ENCODE results near the gene CCDC141.

Gene CCDC141

GRCh38 chr2:179037807-179038206, 12.1 kb downstream of the CCDC141 start:
- in situ Hi-C loops (cut with HindIII; ENCODE audit: low sequenced_read_pairs) = no loop called here
- TF ChIP-seq CTCF (IDR thresholded peaks at IDR 0.05; ENCODE audit: low read depth, low read length, missing control alignments) = no peak
- no peak overlapping the region for H3K4me3 ChIP-seq (ENCODE audit: low read depth, low read length)
- DNase-seq (ENCODE audit: low read depth) = no peak

- in situ Hi-C loops (cut with HindIII; ENCODE audit: low sequenced_read_pairs) = no loop called here
- TF ChIP-seq CTCF (IDR thresholded peaks at IDR 0.05; ENCODE audit: low read depth, low read length, missing control alignments) = no peak
- no peak overlapping the region for H3K4me3 ChIP-seq (ENCODE audit: low read depth, low read length)
- no peak for DNase-seq (ENCODE audit: low read depth)
These were observed 13.5 kb downstream of the CCDC141 start for GRCh38 chr2:179036353-179036905.

- H3K4me3 ChIP-seq (ENCODE audit: low read depth, low read length) = no peak overlapping the region
- TF ChIP-seq CTCF (IDR thresholded peaks at IDR 0.05; ENCODE audit: low read depth, low read length, missing control alignments) = no peak
- in situ Hi-C loops (cut with HindIII; ENCODE audit: low sequenced_read_pairs) = no loop called here
- DNase-seq (ENCODE audit: low read depth) = no peak
These were observed 18.1 kb downstream of the CCDC141 start for GRCh38 chr2:179031731-179032408.

- in situ Hi-C loops (cut with HindIII; ENCODE audit: low sequenced_read_pairs) = no loop called here
- DNase-seq (ENCODE audit: low read depth) = no peak
- H3K4me3 ChIP-seq (ENCODE audit: low read depth, low read length) = no peak overlapping the region
- TF ChIP-seq CTCF (IDR thresholded peaks at IDR 0.05; ENCODE audit: low read depth, low read length, missing control alignments) = no peak
These were observed 25.5 kb downstream of the CCDC141 start for GRCh38 chr2:179024445-179024844.

- H3K4me3 ChIP-seq (ENCODE audit: low read depth, low read length) = no peak overlapping the region
- in situ Hi-C loops (cut with HindIII; ENCODE audit: low sequenced_read_pairs) = no loop called here
- DNase-seq (ENCODE audit: low read depth) = no peak
- TF ChIP-seq CTCF (IDR thresholded peaks at IDR 0.05; ENCODE audit: low read depth, low read length, missing control alignments) = no peak
These were observed 27.3 kb downstream of the CCDC141 start for GRCh38 chr2:179022685-179023084.

- in situ Hi-C loops (cut with HindIII; ENCODE audit: low sequenced_read_pairs) = no loop called here
- no peak overlapping the region for H3K4me3 ChIP-seq (ENCODE audit: low read depth, low read length)
These were observed 28.7 kb downstream of the CCDC141 start for GRCh38 chr2:179021258-179021657.

More at GRCh38 chr2:179021258-179021657, 28.7 kb downstream of the CCDC141 start:
- TF ChIP-seq CTCF (IDR thresholded peaks at IDR 0.05; ENCODE audit: low read depth, low read length, missing control alignments) = no peak
- DNase-seq (ENCODE audit: low read depth) = no peak
